ENCODE data around the gene SNTB2.

Gene SNTB2

DNA sequence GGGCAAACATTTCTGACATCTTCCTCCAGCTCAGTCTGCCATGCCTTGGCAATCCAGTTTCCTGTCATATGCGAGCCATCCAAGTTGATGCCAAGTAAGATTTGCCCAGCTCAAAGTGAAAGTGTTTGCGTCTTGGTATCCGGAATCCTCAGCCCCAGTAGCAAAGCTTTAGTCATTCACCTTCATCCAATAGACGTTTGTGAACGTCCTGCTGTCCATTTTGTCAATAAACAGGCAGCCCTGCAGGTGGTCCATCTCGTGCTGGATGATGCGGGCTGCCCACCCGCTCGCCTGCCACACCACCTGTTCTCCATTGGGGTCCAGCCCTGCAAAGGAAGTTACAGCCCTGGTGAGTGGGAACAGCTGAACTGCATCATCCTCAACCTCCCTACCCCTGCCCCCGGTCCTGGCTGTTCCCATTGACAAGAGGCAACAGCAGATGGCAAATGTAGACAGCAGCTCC is 141.9 kb downstream of the SNTB2 start:
- peak overlapping the region; percentile 79 for H3K4me3 ChIP-seq (ENCODE audit: low read length)
- peak; percentile 50 for DNase-seq (ENCODE audit: low read depth)
- TF ChIP-seq, protein P1, sequence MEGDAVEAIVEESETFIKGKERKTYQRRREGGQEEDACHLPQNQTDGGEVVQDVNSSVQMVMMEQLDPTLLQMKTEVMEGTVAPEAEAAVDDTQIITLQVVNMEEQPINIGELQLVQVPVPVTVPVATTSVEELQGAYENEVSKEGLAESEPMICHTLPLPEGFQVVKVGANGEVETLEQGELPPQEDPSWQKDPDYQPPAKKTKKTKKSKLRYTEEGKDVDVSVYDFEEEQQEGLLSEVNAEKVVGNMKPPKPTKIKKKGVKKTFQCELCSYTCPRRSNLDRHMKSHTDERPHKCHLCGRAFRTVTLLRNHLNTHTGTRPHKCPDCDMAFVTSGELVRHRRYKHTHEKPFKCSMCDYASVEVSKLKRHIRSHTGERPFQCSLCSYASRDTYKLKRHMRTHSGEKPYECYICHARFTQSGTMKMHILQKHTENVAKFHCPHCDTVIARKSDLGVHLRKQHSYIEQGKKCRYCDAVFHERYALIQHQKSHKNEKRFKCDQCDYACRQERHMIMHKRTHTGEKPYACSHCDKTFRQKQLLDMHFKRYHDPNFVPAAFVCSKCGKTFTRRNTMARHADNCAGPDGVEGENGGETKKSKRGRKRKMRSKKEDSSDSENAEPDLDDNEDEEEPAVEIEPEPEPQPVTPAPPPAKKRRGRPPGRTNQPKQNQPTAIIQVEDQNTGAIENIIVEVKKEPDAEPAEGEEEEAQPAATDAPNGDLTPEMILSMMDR (conservative IDR thresholded peaks at IDR 0.05; ENCODE audit: low read length): no peak

GRCh38 chr16:69329369-69330285 is 142.7 kb downstream of the SNTB2 start:
- no peak for DNase-seq (ENCODE audit: low read depth)
- H3K4me3 ChIP-seq (ENCODE audit: low read length): peak overlapping the region; percentile 79
- TF ChIP-seq, protein P1 (conservative IDR thresholded peaks at IDR 0.05; ENCODE audit: low read length): no peak

- peak; percentile 91 for DNase-seq (ENCODE audit: low read depth)
- TF ChIP-seq, protein P1 (conservative IDR thresholded peaks at IDR 0.05; ENCODE audit: low read length): no peak
These were observed 143.5 kb downstream of the SNTB2 start, which contains the start of gene PDF for GRCh38 chr16:69330286-69331109. TSS of gene PDF (minus strand) at chr16:69330588. CDS start at chr16:69330570, 18 bp downstream.

GRCh38 chr16:69334696-69335095 is 147.7 kb downstream of the SNTB2 start:
- no peak overlapping the region for H3K4me3 ChIP-seq (ENCODE audit: low read length)
- TF ChIP-seq, protein P1 (conservative IDR thresholded peaks at IDR 0.05; ENCODE audit: low read length): no peak
- DNase-seq (ENCODE audit: low read depth): no peak

More at GRCh38 chr16:69330286-69331109, 143.5 kb downstream of the SNTB2 start, which contains the start of gene PDF:
- peak within 1 kb of the TSS; percentile 79 for H3K4me3 ChIP-seq (ENCODE audit: low read length)

GRCh38 chr16:69338557-69339288 is 151.8 kb downstream of the SNTB2 start:
- TF ChIP-seq, protein P1 (conservative IDR thresholded peaks at IDR 0.05; ENCODE audit: low read length): no peak
- DNase-seq (ENCODE audit: low read depth): no peak
- peak overlapping the region; percentile 92 for H3K4me3 ChIP-seq (ENCODE audit: low read length)

GRCh38 chr16:69339289-69340094 is 152.5 kb downstream of the SNTB2 start, which contains the start of the genes COG8 and NIP7:
TSS of gene COG8 (minus strand) at chr16:69339564. CDS start at chr16:69339552, 12 bp downstream.
TSS of gene NIP7 (plus strand) at chr16:69339772. CDS start at chr16:69339830, 58 bp downstream.
- peak; percentile 98 for DNase-seq (ENCODE audit: low read depth)
- TF ChIP-seq, protein P1 (conservative IDR thresholded peaks at IDR 0.05; ENCODE audit: low read length): peak; percentile 80
- H3K4me3 ChIP-seq (ENCODE audit: low read length): peak within 1 kb of the TSS; percentile 92

Data from AG10803 (cell line).